ENCODE data around the gene IGFBP3.

IGFBP3 gene

GRCh38 chr7:45891462-45892402 is 29.3 kb downstream of the IGFBP3 start:
- DNase-seq (ENCODE audit: low read depth), result no peak

GRCh38 chr7:45890902-45891461 is 30.1 kb downstream of the IGFBP3 start:
- DNase-seq (ENCODE audit: low read depth), result no peak

- DNase-seq (ENCODE audit: low read depth), result no peak
Measured at GRCh38 chr7:45890125-45890901, 30.8 kb downstream of the IGFBP3 start.

- DNase-seq (ENCODE audit: low read depth), result no peak
Measured at GRCh38 chr7:45889367-45890067, 31.6 kb downstream of the IGFBP3 start.

DNA sequence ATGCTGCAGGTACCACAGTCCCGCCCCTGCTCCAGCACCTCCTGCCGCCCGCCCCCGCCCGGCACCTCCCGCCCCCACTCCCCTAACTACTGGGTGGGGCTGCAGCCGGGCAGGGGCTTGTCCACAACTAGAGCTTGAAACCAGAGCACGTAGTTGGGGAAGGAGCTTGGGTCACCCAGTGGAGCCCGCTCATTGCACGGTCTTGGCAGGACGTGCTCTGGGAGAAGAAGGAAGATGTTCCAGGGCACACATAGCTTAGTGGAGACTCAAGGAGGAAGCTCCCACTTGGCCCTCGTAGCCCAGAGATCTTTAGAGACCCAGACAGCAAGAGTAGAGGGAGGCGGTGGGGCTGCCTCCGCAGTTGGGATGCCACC is 32.1 kb downstream of the IGFBP3 start:
- DNase-seq (ENCODE audit: low read depth), result no peak

DNA sequence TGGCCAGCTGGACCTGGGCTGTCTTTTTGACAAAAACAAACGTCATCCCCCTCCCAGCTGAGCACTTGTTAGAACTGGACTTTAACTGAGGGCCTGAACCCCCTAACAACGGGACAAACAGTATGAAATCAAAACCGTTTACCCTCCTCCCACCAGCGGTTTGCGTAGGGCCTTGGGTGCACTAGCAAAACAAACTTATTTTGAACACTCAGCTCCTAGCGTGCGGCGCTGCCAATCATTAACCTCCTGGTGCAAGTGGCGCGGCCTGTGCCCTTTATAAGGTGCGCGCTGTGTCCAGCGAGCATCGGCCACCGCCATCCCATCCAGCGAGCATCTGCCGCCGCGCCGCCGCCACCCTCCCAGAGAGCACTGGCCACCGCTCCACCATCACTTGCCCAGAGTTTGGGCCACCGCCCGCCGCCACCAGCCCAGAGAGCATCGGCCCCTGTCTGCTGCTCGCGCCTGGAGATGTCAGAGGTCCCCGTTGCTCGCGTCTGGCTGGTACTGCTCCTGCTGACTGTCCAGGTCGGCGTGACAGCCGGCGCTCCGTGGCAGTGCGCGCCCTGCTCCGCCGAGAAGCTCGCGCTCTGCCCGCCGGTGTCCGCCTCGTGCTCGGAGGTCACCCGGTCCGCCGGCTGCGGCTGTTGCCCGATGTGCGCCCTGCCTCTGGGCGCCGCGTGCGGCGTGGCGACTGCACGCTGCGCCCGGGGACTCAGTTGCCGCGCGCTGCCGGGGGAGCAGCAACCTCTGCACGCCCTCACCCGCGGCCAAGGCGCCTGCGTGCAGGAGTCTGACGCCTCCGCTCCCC is 32.7 kb downstream of the IGFBP3 start, which contains the start of gene IGFBP1:
TSS of gene IGFBP1 (plus strand) at position 304 of the 808 bp plus-strand sequence. CDS start at position 469, 165 bp downstream.
- DNase-seq (ENCODE audit: low read depth), result no peak

- no peak for DNase-seq (ENCODE audit: low read depth)
Measured at GRCh38 chr7:45886931-45887667, 34.0 kb downstream of the IGFBP3 start.

- no peak for DNase-seq (ENCODE audit: low read depth)
Measured at GRCh38 chr7:45885264-45885882, 35.7 kb downstream of the IGFBP3 start.

GRCh38 chr7:45884136-45884535 is 36.9 kb downstream of the IGFBP3 start:
- DNase-seq (ENCODE audit: low read depth), result no peak

DNA sequence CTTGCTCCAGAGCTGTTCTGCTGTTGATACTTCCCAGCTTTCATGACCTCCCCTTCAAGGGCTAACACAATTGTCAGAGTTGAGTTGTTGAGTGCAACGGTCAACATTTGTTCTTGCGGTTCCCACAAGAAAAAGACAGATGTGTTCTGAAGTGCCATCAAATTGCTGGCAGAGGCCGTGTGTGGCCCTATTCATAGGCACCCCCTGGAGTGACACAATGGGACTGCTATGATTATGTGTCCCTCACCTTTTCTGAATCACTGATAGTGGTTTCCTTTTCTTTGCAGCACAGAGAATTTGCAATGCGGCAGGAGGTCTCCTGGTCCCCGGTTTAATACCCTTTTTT is 38.6 kb downstream of the IGFBP3 start:
- DNase-seq (ENCODE audit: low read depth), result no peak

GRCh38 chr7:45881759-45882464 is 39.2 kb downstream of the IGFBP3 start:
- DNase-seq (ENCODE audit: low read depth), result peak; percentile 55

DNA sequence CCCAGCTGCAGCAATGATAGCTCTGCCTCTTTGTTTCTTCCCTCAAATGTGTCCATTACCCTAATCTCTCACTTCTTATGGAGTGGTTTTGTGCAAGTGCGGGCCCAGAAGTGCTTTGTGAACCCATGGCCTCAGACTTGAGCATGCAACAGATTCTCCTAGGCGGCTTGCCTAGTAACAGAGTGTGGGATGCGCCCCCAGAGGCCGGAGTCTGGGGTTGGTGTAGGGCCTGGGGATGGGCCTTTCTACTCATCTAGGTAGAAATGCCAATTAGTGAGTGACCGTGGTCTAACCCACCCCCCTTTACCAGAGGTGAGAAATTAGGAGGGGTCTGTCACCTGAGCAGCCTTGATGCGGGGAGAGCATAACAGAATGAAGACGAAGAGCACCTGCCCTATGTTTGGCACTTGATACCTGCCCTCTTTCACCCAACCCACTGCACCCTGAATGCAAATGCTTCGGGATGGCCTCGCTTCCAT is 39.8 kb downstream of the IGFBP3 start:
- no peak for DNase-seq (ENCODE audit: low read depth)

GRCh38 chr7:45880433-45880860 is 40.6 kb downstream of the IGFBP3 start:
- DNase-seq (ENCODE audit: low read depth), result no peak

DNA sequence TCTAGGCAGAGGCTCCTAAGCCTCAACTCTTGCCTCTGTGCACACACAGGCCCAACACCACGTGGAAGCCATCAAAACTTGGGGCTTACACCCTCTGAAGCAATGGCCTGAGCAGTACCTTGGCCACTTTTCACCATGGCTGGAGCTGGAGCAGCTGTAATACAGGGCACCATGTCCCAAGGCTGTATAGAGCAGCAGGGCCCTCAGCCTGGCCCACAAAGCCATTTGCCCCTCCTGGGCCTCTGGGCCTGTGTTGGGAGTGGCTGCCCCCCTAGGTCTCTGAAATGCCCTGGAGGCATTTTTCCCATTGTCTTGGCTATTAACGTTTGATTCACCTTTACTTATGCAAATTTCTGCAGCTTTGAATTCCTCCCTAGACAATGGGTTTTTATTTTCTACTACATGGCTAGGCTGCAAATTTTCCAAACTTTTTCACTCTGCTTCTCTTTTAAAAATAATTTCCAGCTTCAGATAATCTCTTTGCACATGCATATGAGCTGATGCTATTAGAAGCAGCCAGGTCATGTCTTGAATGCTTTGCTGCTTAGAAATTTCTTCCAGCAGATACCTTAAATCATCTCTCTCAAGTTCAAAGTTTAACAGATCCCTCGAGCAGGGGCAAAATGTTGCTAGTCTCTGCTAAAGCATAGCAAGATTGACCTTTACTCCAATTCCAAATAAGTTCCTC is 42.5 kb downstream of the IGFBP3 start:
- DNase-seq (ENCODE audit: low read depth), result no peak

DNA sequence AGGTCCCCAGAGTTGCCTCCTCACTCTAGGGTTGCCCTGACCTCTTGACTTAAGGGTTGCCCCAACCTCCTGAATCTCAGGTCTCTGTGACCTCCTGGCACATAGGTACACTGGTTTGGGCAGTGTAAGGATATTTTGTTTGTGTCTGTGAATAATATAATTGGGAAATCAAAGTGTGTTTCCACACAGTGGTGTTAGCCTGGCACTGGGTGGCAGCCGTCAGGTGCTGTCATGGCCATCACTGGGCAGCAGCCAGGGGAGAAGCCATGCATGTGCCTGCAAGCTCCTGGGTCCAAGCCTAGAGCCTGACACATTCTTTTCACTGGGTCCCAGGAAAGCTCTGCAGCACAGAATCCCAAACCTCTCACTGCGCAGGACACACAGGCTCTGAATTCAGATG is 44.6 kb downstream of the IGFBP3 start:
- DNase-seq (ENCODE audit: low read depth), result no peak

GRCh38 chr7:45874408-45875131 is 46.5 kb downstream of the IGFBP3 start:
- DNase-seq (ENCODE audit: low read depth), result no peak

- no peak for DNase-seq (ENCODE audit: low read depth)
Measured at GRCh38 chr7:45873355-45873754, 47.7 kb downstream of the IGFBP3 start.

- DNase-seq (ENCODE audit: low read depth), result no peak
Measured at GRCh38 chr7:45873035-45873354, 48.1 kb downstream of the IGFBP3 start, which contains the start of gene CCDC201. Gene CCDC201 (minus strand): TSS chr7:45873082. CDS start chr7:45873007, 75 bp downstream.
